OCI-LY1 (cell line): ENCODE results near the gene POLR2E.

Experiments
- H2AFZ ChIP-seq: fragments of 200-600 bp; sonication (generic), shearing (Covaris generic); 2 replicates; pipeline ENCODE4 v1.6.0; 2014; ENCODE audit warnings: antibody characterized with exemption, mild to moderate bottlenecking, low read length
- H3F3A ChIP-seq: fragments of 200-600 bp; sonication (generic), shearing (Covaris generic); 2 replicates; pipeline ENCODE4 v1.6.0; 2014; ENCODE audit warnings: mild to moderate bottlenecking, antibody characterized with exemption, low read length, moderate library complexity; ENCODE audit not compliant: insufficient read depth
- H3K27ac ChIP-seq: fragments of 200-600 bp; sonication (generic); 2 replicates; pipeline ENCODE4 v1.5.1; 2014; ENCODE audit warnings: low read length, mixed run types, mild to moderate bottlenecking, low read depth; ENCODE audit not compliant: poor library complexity, severe bottlenecking
- H3K27me3 ChIP-seq: fragments of 200-600 bp; sonication (generic); 2 replicates; pipeline ENCODE4 v1.6.0; 2014; ENCODE audit warnings: antibody characterized with exemption, mild to moderate bottlenecking, low read length, moderate library complexity; ENCODE audit not compliant: insufficient read depth
- H3K36me3 ChIP-seq: fragments of 200-600 bp; sonication (generic); 2 replicates; pipeline ENCODE4 v1.6.1; 2014; ENCODE audit warnings: mild to moderate bottlenecking, antibody characterized with exemption, low read length, moderate library complexity, mixed read lengths; ENCODE audit not compliant: insufficient read depth
- H3K4me1 ChIP-seq: fragments of 200-600 bp; sonication (generic); 2 replicates; pipeline ENCODE4 v1.5.1; 2014; ENCODE audit warnings: mild to moderate bottlenecking, low read length, moderate library complexity; ENCODE audit not compliant: insufficient read depth, severe bottlenecking
- H3K4me2 ChIP-seq: fragments of 200-600 bp; sonication (generic), shearing (Covaris generic); 2 replicates; pipeline ENCODE4 v1.6.1; 2014; ENCODE audit warnings: low read length
- H3K4me3 ChIP-seq: fragments of 200-600 bp; sonication (generic); 2 replicates; pipeline ENCODE4 v1.5.1; 2014; ENCODE audit warnings: low read length, low read depth, mild to moderate bottlenecking, mixed read lengths; ENCODE audit not compliant: poor library complexity, severe bottlenecking
- H3K79me2 ChIP-seq: fragments of 200-600 bp; shearing (Covaris generic); 2 replicates; pipeline ENCODE4 v1.6.1; 2016; ENCODE audit warnings: mixed run types, low read length, mixed read lengths; ENCODE audit not compliant: insufficient read depth
- H3K9ac ChIP-seq: fragments of 200-600 bp; sonication (generic), shearing (Covaris generic); 2 replicates; pipeline ENCODE4 v1.6.1; 2014; ENCODE audit warnings: mild to moderate bottlenecking, low read length, mixed read lengths
- H3K9me2 ChIP-seq: fragments of 200-600 bp; sonication (generic), shearing (Covaris generic); 2 replicates; pipeline ENCODE4 v1.6.1; 2014; ENCODE audit warnings: low read depth, mild to moderate bottlenecking, low read length, mixed read lengths
- H3K9me3 ChIP-seq: fragments of 200-600 bp; shearing (Covaris generic); 2 replicates; pipeline ENCODE4 v1.6.1; 2014; ENCODE audit warnings: low read length, mixed read lengths
- H4K20me1 ChIP-seq: fragments of 200-600 bp; sonication (generic), shearing (Covaris generic); 2 replicates; pipeline ENCODE4 v1.6.0; 2016; ENCODE audit warnings: mild to moderate bottlenecking, low read length; ENCODE audit not compliant: insufficient read depth
- EZH2 ChIP-seq: fragments of 200-600 bp; sonication (generic), shearing (Covaris generic); IDR thresholded peaks from 2 replicates; pipeline ENCODE4 v1.8.0; 2017; ENCODE audit warnings: borderline replicate concordance, mixed run types, mild to moderate bottlenecking, antibody characterized with exemption, low read length, moderate library complexity, mixed read lengths
- TF ChIP-seq, protein P1 (sequence below): fragments of 200-600 bp; sonication (generic), shearing (Covaris generic); IDR thresholded peaks from 2 replicates; pipeline ENCODE4 v1.5.1; 2017; ENCODE audit warnings: mild to moderate bottlenecking, antibody characterized with exemption, low read length, moderate library complexity, mixed read lengths

The POLR2E gene

GRCh38 chr19:1094978-1095701 is at the start of gene POLR2E:
POLR2E (minus strand) TSS chr19:1095375; CDS start chr19:1095315, 60 bp downstream.
- peaks cover 12% of the 10 kb centered on the region for H3K79me2 ChIP-seq
- peaks cover 27% of the 10 kb centered on the region for H3K36me3 ChIP-seq
- H2AFZ ChIP-seq = no peak within 1 kb of the TSS
- H3F3A ChIP-seq = no peaks in the 10 kb centered on the region
- H3K4me1 ChIP-seq = peaks cover 33% of the 10 kb centered on the region
- H3K4me3 ChIP-seq = peak within 1 kb of the TSS; percentile 99
- no peaks in the 10 kb centered on the region for H3K9me3 ChIP-seq
- no peaks in the 10 kb centered on the region for H3K9me2 ChIP-seq
- peak within 1 kb of the TSS; percentile 50 for H3K27ac ChIP-seq
- TF ChIP-seq, protein P1, sequence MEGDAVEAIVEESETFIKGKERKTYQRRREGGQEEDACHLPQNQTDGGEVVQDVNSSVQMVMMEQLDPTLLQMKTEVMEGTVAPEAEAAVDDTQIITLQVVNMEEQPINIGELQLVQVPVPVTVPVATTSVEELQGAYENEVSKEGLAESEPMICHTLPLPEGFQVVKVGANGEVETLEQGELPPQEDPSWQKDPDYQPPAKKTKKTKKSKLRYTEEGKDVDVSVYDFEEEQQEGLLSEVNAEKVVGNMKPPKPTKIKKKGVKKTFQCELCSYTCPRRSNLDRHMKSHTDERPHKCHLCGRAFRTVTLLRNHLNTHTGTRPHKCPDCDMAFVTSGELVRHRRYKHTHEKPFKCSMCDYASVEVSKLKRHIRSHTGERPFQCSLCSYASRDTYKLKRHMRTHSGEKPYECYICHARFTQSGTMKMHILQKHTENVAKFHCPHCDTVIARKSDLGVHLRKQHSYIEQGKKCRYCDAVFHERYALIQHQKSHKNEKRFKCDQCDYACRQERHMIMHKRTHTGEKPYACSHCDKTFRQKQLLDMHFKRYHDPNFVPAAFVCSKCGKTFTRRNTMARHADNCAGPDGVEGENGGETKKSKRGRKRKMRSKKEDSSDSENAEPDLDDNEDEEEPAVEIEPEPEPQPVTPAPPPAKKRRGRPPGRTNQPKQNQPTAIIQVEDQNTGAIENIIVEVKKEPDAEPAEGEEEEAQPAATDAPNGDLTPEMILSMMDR = no peak
- TF ChIP-seq EZH2 = no peak
- no peaks in the 10 kb centered on the region for H4K20me1 ChIP-seq
- no peaks in the 10 kb centered on the region for H3K27me3 ChIP-seq
- peak within 1 kb of the TSS; percentile 99 for H3K4me2 ChIP-seq
- H3K9ac ChIP-seq = peak within 1 kb of the TSS; percentile 97

DNA sequence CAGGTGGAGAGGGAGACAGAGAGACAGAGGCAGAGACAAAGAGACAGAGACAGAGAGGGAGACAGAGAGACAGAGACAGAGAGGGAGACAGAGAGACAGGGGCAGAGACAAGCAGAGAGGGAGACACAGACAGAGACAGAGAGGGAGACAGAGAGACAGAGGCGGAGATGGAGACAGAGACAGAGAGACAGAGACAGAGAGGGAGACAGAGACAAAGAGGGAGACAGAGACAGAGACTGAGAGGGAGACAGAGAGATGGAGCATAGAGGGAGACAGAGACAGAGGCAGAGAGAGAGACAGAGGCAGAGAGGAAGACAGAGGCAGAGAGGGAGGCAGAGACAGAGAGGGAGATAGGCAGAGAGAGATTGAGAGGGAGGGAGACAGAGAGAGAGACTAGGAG is 49.6 kb upstream of the POLR2E start:
- H3K27ac ChIP-seq = no peak overlapping the region
- no peak overlapping the region for H3K4me3 ChIP-seq
- no peak overlapping the region for H2AFZ ChIP-seq
- no peaks in the 10 kb centered on the region for H3K9me2 ChIP-seq
- no peak for TF ChIP-seq EZH2
- TF ChIP-seq, protein P1 = no peak
- no peaks in the 10 kb centered on the region for H3K9me3 ChIP-seq
- no peaks in the 10 kb centered on the region for H3K79me2 ChIP-seq
- no peak overlapping the region for H3K4me2 ChIP-seq
- peaks cover 4% of the 10 kb centered on the region for H3K4me1 ChIP-seq
- H3K9ac ChIP-seq = no peak overlapping the region
- H3K36me3 ChIP-seq = peaks cover 7% of the 10 kb centered on the region; the same call in 1 of the 2 replicates
- H4K20me1 ChIP-seq = no peaks in the 10 kb centered on the region
- H3F3A ChIP-seq = no peaks in the 10 kb centered on the region
- no peaks in the 10 kb centered on the region for H3K27me3 ChIP-seq

- Histone ChIP-seq H3K9me3 (no peaks in the 10 kb centered on the region), H3K9me2 (no peaks in the 10 kb centered on the region), H3K4me1 (peaks cover 4% of the 10 kb centered on the region), H3K79me2 (no peaks in the 10 kb centered on the region), H3K27me3 (no peaks in the 10 kb centered on the region), H3K4me3 (no peak overlapping the region), H3F3A (no peaks in the 10 kb centered on the region), H3K4me2 (no peak overlapping the region), H3K36me3 (peaks cover 7% of the 10 kb centered on the region; the same call in 1 of the 2 replicates), H4K20me1 (no peaks in the 10 kb centered on the region), H3K27ac (no peak overlapping the region), H2AFZ (no peak overlapping the region), H3K9ac (no peak overlapping the region)
- no peak for TF ChIP-seq EZH2
- TF ChIP-seq, protein P1 = no peak
Measured at GRCh38 chr19:1143828-1144399, 48.7 kb upstream of the POLR2E start.
